Hepatocyte (in vitro differentiated cells): ENCODE results near the gene MYO18B. TPM values are rescaled to one million over a fixed set of nuclear protein-coding genes. Genes with fewer than 3 reads are reported as not detected.

Experiments
- DNase-seq: peaks from one replicate; pipeline ENCODE4 v3.0.0-alpha.2; 2016; ENCODE audit warnings: low spot score
- H2AFZ ChIP-seq: fragments of 200-600 bp; sonication (generic); 2 replicates; pipeline ENCODE4 v1.6.0; 2016; ENCODE audit warnings: antibody characterized with exemption, mild to moderate bottlenecking
- H3K27ac ChIP-seq: fragments of 200-600 bp; sonication (generic); 2 replicates; pipeline ENCODE4 v1.5.1; 2016; ENCODE audit warnings: mild to moderate bottlenecking
- H3K27me3 ChIP-seq: fragments of 200-600 bp; sonication (generic); 2 replicates; pipeline ENCODE4 v1.6.1; 2016
- H3K36me3 ChIP-seq: fragments of 200-600 bp; sonication (generic); replicated peaks from 2 replicates; pipeline ENCODE4 v1.5.1; 2016; ENCODE audit warnings: low read depth; ENCODE audit not compliant: insufficient read depth
- H3K4me1 ChIP-seq: fragments of 200-600 bp; sonication (generic); 2 replicates; pipeline ENCODE4 v1.5.1; 2016; ENCODE audit warnings: mild to moderate bottlenecking, moderate library complexity; ENCODE audit not compliant: insufficient read depth
- H3K4me2 ChIP-seq: fragments of 200-600 bp; sonication (generic); 2 replicates; pipeline ENCODE4 v1.6.0; 2016
- H3K4me3 ChIP-seq: fragments of 200-600 bp; sonication (generic); 2 replicates; pipeline ENCODE4 v1.5.1; 2016; ENCODE audit warnings: mild to moderate bottlenecking
- H3K79me2 ChIP-seq: fragments of 200-600 bp; sonication (generic); 2 replicates; pipeline ENCODE4 v1.6.0; 2017; ENCODE audit warnings: mild to moderate bottlenecking
- H3K9me2 ChIP-seq: fragments of 200-600 bp; sonication (generic); replicated peaks from 2 replicates; pipeline ENCODE4 v1.6.0; 2017; ENCODE audit warnings: mild to moderate bottlenecking; ENCODE audit not compliant: insufficient read depth
- H3K9me3 ChIP-seq: fragments of 200-600 bp; sonication (generic); 2 replicates; pipeline ENCODE4 v1.5.1; 2016; ENCODE audit warnings: low read depth, mild to moderate bottlenecking
- H4K20me1 ChIP-seq: fragments of 200-600 bp; sonication (generic); 2 replicates; pipeline ENCODE4 v1.6.0; 2016; ENCODE audit warnings: mild to moderate bottlenecking; ENCODE audit not compliant: insufficient read depth, poor library complexity, severe bottlenecking
- CTCF ChIP-seq: fragments of 200-600 bp; sonication (generic); IDR thresholded peaks from 2 replicates; pipeline ENCODE4 v1.5.1; 2016; ENCODE audit warnings: antibody characterized with exemption, mild to moderate bottlenecking; ENCODE audit not compliant: poor library complexity
- EZH2 ChIP-seq: fragments of 200-600 bp; sonication (generic); IDR thresholded peaks from 2 replicates; pipeline ENCODE4 v1.6.1; 2016; ENCODE audit warnings: antibody characterized with exemption, mild to moderate bottlenecking, borderline replicate concordance
- EZH2phosphoT487 ChIP-seq: fragments of 200-600 bp; sonication (generic); IDR thresholded peaks from one replicate; pipeline ENCODE4 v1.6.1; 2018; ENCODE audit warnings: antibody characterized with exemption, mild to moderate bottlenecking, low read depth, moderate library complexity; ENCODE audit not compliant: unreplicated experiment, severe bottlenecking
- WGBS: methylation state at CpG from one replicate; pipeline ENCODE4 v1.1.6; 2016; ENCODE audit warnings: low lambda C conversion rate; ENCODE audit errors: missing lambda C conversion rate; 5-methylcytosine and 5-hydroxymethylcytosine counted together
- polyA plus RNA-seq: library from polyadenylated mRNA; unstranded; fragments of >200 nt; fragmentation: Nextera tagmentation; extraction: Ambion mirVana; gene quantifications from 2 replicates; pipeline ENCODE4 v1.2.1, GENCODE V29; 2016
- total RNA-seq: library from RNA; depleted of rRNA; stranded (reverse); fragments of >200 nt; gene quantifications from 2 replicates; pipeline ENCODE4 v1.2.3, GENCODE V29; 2014

MYO18B gene
- total and polyA plus RNA-seq, 2 experiments from 2014 or later: 0.23 TPM; not detected in 1

- H3K27ac ChIP-seq: no peak overlapping the region
- no peaks in the 10 kb centered on the region for H4K20me1 ChIP-seq
- H3K9me2 ChIP-seq: no peaks in the 10 kb centered on the region
- no peak overlapping the region for H3K4me3 ChIP-seq
- DNase-seq: no peak
- no peaks in the 10 kb centered on the region for H3K36me3 ChIP-seq
- no peaks in the 10 kb centered on the region for H3K79me2 ChIP-seq
- no peak overlapping the region for H2AFZ ChIP-seq
- no peaks in the 10 kb centered on the region for H3K4me1 ChIP-seq
- H3K27me3 ChIP-seq: no peaks in the 10 kb centered on the region
- H3K9me3 ChIP-seq: no peaks in the 10 kb centered on the region
- 82% methylated on average over 11 of the region's 13 CpGs for WGBS
- TF ChIP-seq EZH2: no peak
- no peak for TF ChIP-seq EZH2phosphoT487
- no peak for TF ChIP-seq CTCF
- no peak overlapping the region for H3K4me2 ChIP-seq
These were observed 37.9 kb downstream of the MYO18B start for GRCh38 chr22:25779890-25780289.

GRCh38 chr22:25780673-25781072 is 38.7 kb downstream of the MYO18B start:
- no peaks in the 10 kb centered on the region for H3K9me2 ChIP-seq
- no peak overlapping the region for H3K27ac ChIP-seq
- no peak overlapping the region for H2AFZ ChIP-seq
- no peaks in the 10 kb centered on the region for H3K79me2 ChIP-seq
- peak; percentile 46 for DNase-seq
- H3K27me3 ChIP-seq: no peaks in the 10 kb centered on the region
- no peaks in the 10 kb centered on the region for H3K36me3 ChIP-seq
- H3K9me3 ChIP-seq: no peaks in the 10 kb centered on the region
- peak overlapping the region; percentile 39 for H3K4me2 ChIP-seq
- H3K4me3 ChIP-seq: no peak overlapping the region
- TF ChIP-seq CTCF (no peak), EZH2phosphoT487 (no peak), EZH2 (no peak)
- 19% methylated on average over 11 of the region's 11 CpGs for WGBS
- H4K20me1 ChIP-seq: no peaks in the 10 kb centered on the region
- no peaks in the 10 kb centered on the region for H3K4me1 ChIP-seq

GRCh38 chr22:25781801-25782200 is 39.8 kb downstream of the MYO18B start:
- Histone ChIP-seq H3K4me1 (no peaks in the 10 kb centered on the region), H3K4me2 (no peak overlapping the region), H4K20me1 (no peaks in the 10 kb centered on the region), H3K79me2 (no peaks in the 10 kb centered on the region), H2AFZ (no peak overlapping the region), H3K36me3 (no peaks in the 10 kb centered on the region), H3K27ac (no peak overlapping the region), H3K9me3 (no peaks in the 10 kb centered on the region), H3K27me3 (no peaks in the 10 kb centered on the region), H3K4me3 (no peak overlapping the region), H3K9me2 (no peaks in the 10 kb centered on the region)
- 85% methylated on average over 8 of the region's 8 CpGs for WGBS
- DNase-seq: no peak
- TF ChIP-seq CTCF (no peak), EZH2 (no peak), EZH2phosphoT487 (no peak)

- Histone ChIP-seq H3K9me3 (no peaks in the 10 kb centered on the region), H3K9me2 (no peaks in the 10 kb centered on the region), H3K79me2 (no peaks in the 10 kb centered on the region), H3K27me3 (no peaks in the 10 kb centered on the region), H3K4me2 (no peak overlapping the region), H4K20me1 (no peaks in the 10 kb centered on the region), H3K4me1 (no peaks in the 10 kb centered on the region), H3K27ac (no peak overlapping the region), H3K4me3 (no peak overlapping the region), H2AFZ (no peak overlapping the region), H3K36me3 (no peaks in the 10 kb centered on the region)
- no peak for TF ChIP-seq EZH2
- TF ChIP-seq CTCF: no peak
- no peak for TF ChIP-seq EZH2phosphoT487
- DNase-seq: no peak
- 97% methylated on average over 2 of the region's 2 CpGs for WGBS
These were observed 40.8 kb downstream of the MYO18B start for GRCh38 chr22:25782831-25783230.
